ENCODE data around the gene KCNH5.

KCNH5 gene

DNA sequence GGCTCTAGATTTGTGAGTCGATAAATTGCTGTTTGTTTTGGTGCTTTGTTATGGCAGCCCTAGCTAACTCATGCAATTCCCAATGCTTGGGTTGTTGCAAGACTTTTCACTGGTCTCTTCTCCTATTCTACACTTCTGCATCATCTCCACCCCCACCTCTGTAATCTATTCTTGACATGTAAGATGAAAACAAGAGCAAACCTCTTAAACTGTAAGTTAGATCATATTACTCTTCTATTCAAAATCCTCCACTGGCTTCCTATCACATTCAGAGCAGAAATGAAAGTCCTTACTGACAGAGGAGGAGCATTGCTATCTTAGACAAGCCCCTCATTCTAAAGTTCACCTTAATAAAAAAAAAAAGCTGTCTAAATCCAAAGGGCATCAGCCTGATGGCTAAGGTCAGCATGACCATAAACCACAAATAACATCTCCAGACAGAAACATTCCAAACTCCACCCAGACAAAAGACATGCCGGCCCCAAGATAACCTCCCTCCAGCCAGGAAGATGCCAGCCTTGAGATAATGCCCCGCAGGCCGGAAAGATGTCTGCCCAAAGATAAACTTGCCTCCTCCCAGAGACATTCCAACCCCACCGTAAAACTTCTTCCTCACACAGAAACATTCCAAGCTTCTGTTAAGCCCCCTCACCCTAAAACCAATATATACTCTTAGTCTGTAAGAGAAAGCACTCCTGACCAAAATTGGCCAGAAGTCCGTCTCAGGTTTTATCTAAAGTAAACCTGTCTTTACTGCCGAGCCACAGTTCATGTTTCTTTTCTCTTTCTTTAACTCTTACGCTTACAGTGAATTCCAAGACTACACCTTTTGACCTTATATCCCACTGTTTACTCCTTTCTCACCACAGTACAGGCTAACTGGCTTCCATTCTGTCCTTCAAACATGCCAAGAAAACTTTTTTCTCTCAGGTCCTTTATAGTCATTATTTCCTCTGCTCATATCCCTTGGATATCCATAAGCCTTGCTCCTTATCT, 308.9 kb downstream of the KCNH5 start:
- Histone ChIP-seq H3K27me3 (no peaks in the 10 kb centered on the region), H3K36me3 (no peaks in the 10 kb centered on the region), H3K4me3 (no peak overlapping the region), H3K9me3 (no peaks in the 10 kb centered on the region), H3K4me1 (no peaks in the 10 kb centered on the region), H3K27ac (no peak overlapping the region)
- no peak for DNase-seq
- TF ChIP-seq, protein P1, sequence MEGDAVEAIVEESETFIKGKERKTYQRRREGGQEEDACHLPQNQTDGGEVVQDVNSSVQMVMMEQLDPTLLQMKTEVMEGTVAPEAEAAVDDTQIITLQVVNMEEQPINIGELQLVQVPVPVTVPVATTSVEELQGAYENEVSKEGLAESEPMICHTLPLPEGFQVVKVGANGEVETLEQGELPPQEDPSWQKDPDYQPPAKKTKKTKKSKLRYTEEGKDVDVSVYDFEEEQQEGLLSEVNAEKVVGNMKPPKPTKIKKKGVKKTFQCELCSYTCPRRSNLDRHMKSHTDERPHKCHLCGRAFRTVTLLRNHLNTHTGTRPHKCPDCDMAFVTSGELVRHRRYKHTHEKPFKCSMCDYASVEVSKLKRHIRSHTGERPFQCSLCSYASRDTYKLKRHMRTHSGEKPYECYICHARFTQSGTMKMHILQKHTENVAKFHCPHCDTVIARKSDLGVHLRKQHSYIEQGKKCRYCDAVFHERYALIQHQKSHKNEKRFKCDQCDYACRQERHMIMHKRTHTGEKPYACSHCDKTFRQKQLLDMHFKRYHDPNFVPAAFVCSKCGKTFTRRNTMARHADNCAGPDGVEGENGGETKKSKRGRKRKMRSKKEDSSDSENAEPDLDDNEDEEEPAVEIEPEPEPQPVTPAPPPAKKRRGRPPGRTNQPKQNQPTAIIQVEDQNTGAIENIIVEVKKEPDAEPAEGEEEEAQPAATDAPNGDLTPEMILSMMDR (IDR thresholded peaks at IDR 0.05): no peak
- intact Hi-C loops (cut with DNase I; ENCODE audit: low total_unique reads): no loop called here

DNA sequence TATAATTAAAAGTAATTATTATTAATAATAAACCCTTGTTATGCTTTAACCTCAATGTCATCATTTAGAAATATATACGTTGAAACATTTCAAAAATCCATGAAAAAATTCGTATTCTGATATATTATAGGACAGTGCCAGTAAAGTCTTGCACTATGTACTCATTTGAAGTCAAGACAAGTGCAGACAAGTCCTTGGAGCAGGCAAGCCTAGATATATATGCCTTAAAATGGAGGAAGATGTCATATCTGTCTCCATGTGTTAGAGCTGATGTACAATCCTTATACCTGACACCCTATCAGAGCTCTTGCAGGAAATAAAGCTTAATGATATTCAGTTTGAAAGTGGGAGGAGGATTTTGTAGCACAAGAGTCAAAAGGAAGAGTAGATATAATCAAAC, 310.4 kb downstream of the KCNH5 start:
- intact Hi-C loops (cut with DNase I; ENCODE audit: low total_unique reads): no loop called here
- DNase-seq: no peak
- Histone ChIP-seq H3K27me3 (no peaks in the 10 kb centered on the region), H3K9me3 (no peaks in the 10 kb centered on the region), H3K4me1 (no peaks in the 10 kb centered on the region), H3K4me3 (no peak overlapping the region), H3K27ac (no peak overlapping the region), H3K36me3 (no peaks in the 10 kb centered on the region)
- TF ChIP-seq, protein P1 (IDR thresholded peaks at IDR 0.05): no peak

DNA sequence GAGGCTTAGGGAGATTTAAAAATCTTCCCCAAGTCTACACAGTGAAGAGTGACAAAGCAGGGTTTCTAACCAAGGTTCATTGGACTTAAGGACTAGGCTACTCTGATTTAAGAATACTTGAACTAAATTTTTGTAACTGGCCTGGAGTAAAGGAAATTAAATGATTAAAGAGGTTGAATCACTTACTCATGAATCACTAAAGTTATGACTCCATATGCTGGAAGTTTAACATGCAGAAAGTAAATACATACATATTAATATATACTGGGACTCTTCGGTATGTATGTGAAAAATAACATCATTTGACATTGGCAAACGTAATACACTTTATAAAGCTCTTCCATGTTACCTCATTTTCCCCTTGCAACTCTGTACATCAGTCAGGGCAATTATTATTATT, 322.9 kb downstream of the KCNH5 start:
- TF ChIP-seq, protein P1 (IDR thresholded peaks at IDR 0.05): no peak
- Histone ChIP-seq H3K36me3 (no peaks in the 10 kb centered on the region), H3K27me3 (no peaks in the 10 kb centered on the region), H3K9me3 (no peaks in the 10 kb centered on the region), H3K4me3 (no peak overlapping the region), H3K27ac (no peak overlapping the region), H3K4me1 (no peaks in the 10 kb centered on the region)
- DNase-seq: no peak
- intact Hi-C loops (cut with DNase I; ENCODE audit: low total_unique reads): no loop called here

DNA sequence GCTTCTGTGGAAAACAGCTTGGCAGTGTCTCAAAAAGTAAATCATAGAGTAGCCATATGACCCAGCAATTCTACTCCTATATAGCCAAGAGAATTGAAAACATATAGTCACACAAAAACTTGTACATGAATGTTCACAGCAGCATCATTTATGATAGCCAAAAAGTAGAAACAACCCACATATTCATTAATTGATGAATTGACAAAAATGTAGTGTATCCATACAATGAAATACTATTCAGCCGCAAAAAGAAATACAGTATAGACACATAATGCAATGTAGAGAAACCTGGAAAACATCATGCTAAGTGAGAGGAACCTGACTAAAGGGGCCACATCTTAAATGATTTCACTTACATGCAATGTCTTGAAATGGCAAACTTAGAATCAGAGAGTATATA, 326.6 kb downstream of the KCNH5 start:
- Histone ChIP-seq H3K4me3 (no peak overlapping the region), H3K9me3 (no peaks in the 10 kb centered on the region), H3K4me1 (no peaks in the 10 kb centered on the region), H3K36me3 (no peaks in the 10 kb centered on the region), H3K27ac (no peak overlapping the region), H3K27me3 (no peaks in the 10 kb centered on the region)
- no peak for DNase-seq
- TF ChIP-seq, protein P1 (IDR thresholded peaks at IDR 0.05): no peak
- intact Hi-C loops (cut with DNase I; ENCODE audit: low total_unique reads): no loop called here

DNA sequence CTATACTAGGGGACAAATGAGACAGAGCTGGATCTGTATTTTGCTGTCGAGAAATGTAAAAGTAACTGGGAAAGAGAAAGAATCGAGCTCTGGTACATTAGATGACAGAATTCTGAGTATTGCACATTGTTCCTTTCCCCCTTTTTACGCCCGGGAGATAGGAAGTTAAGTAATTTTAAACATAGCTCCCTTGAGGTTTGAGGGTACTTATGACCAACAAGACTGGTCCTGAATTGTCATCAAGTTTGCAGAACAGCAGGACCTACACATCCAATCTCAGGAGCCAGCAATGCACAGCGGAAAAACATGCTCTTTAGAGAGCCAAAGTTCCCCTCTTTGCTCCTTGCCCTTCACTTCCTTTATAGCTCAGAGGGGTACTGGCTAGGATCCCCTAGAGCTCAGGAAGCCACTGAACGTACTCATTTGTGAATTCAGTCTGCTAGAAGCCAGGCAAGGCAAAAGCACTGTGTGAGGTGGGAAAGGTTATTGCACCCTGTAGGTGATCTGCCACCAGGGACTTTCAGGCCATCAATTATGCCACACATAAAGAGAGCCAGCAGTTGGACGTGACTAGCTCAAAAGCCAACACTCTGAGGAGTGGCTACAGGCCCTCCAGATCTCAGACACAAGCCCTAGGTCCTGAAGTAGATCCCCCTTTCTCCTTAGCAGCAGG, 333.8 kb downstream of the KCNH5 start:
- TF ChIP-seq, protein P1 (IDR thresholded peaks at IDR 0.05): no peak
- no peak overlapping the region for H3K27ac ChIP-seq

More for the DNA sequence above, 333.8 kb downstream of the KCNH5 start:
- Histone ChIP-seq H3K9me3 (no peaks in the 10 kb centered on the region), H3K36me3 (no peaks in the 10 kb centered on the region), H3K4me3 (no peak overlapping the region), H3K4me1 (no peaks in the 10 kb centered on the region), H3K27me3 (no peaks in the 10 kb centered on the region)
- DNase-seq: no peak
- intact Hi-C loops (cut with DNase I; ENCODE audit: low total_unique reads): no loop called here

Data from tibial artery (tissue), 4 donors.